ENCODE measurements around the gene VWC2L. TPM values are rescaled to one million over a fixed set of nuclear protein-coding genes. Genes with fewer than 3 reads are reported as not detected.

VWC2L gene
- total RNA-seq (10 to 100 TPM in 1 of 2 donors, 1 to 10 TPM in 1; 3.0 to 17.1 TPM), polyA plus RNA-seq (ENCODE audit: insufficient read length in 2 of 2) (1 to 10 TPM; 5.6 to 7.7 TPM)
- long read RNA-seq, donor 1, full-length matches to known transcripts, result 4 of 4 reads
- long read RNA-seq, donor 1, partial matches to known transcripts, result 0 of 4 reads
- long read RNA-seq, donor 1, other reads (novel, unspliced or antisense), result 0 of 4 reads
- long read RNA-seq, donor 2, result 0 reads
- long read RNA-seq, donor 3, full-length matches to known transcripts, result 1 of 1 reads
- long read RNA-seq, donor 3, partial matches to known transcripts, result 0 of 1 reads
- long read RNA-seq, donor 3, other reads (novel, unspliced or antisense), result 0 of 1 reads
- long read RNA-seq, donor 4, result 0 reads

- 11% methylated on average over 16 of the region's 19 CpGs for WGBS (ENCODE audit: insufficient coverage)
- Histone ChIP-seq H3K4me1 (ENCODE audit: control insufficient read depth, insufficient read depth, low read length) (no peaks in the 10 kb centered on the region), H3K36me3 (ENCODE audit: control insufficient read depth, insufficient read depth, low read length) (no peaks in the 10 kb centered on the region), H3K27ac (ENCODE audit: low read depth, low read length) (peak within 1 kb of the TSS; percentile 33), H3K9me3 (ENCODE audit: control insufficient read depth, insufficient read depth, low read length) (no peaks in the 10 kb centered on the region), H3K4me3 (ENCODE audit: low read depth, low read length) (peak within 1 kb of the TSS; percentile 30), H3K27me3 (ENCODE audit: control insufficient read depth, insufficient read depth, low read length) (no peaks in the 10 kb centered on the region)
- DNase-seq (ENCODE audit: low read depth in 4 of 6, low spot score in 6 of 6), result peak; percentile 61 to 94 (median 78)
Observed at GRCh38 chr2:214410918-214411554, at the start of gene VWC2L. Gene VWC2L (plus strand): TSS chr2:214411054. CDS start chr2:214414194, 3,140 bp downstream.

- H3K4me1 ChIP-seq (ENCODE audit: control insufficient read depth, insufficient read depth, low read length), result no peaks in the 10 kb centered on the region
- H3K4me3 ChIP-seq (ENCODE audit: low read depth, low read length), result no peak overlapping the region
- WGBS (ENCODE audit: insufficient coverage), result no CpG with 5 or more reads among the region's 4 CpGs
- H3K36me3 ChIP-seq (ENCODE audit: control insufficient read depth, insufficient read depth, low read length), result no peaks in the 10 kb centered on the region
- DNase-seq (ENCODE audit: low read depth in 4 of 6, low spot score in 6 of 6), result no peak
- no peaks in the 10 kb centered on the region for H3K9me3 ChIP-seq (ENCODE audit: control insufficient read depth, insufficient read depth, low read length)
- H3K27ac ChIP-seq (ENCODE audit: low read depth, low read length), result no peak overlapping the region
- no peaks in the 10 kb centered on the region for H3K27me3 ChIP-seq (ENCODE audit: control insufficient read depth, insufficient read depth, low read length)
Observed at GRCh38 chr2:214361116-214361515, 49.7 kb upstream of the VWC2L start.

GRCh38 chr2:214365549-214365948 lies 45.3 kb upstream of the VWC2L start:
- no peaks in the 10 kb centered on the region for H3K27me3 ChIP-seq (ENCODE audit: control insufficient read depth, insufficient read depth, low read length)
- H3K4me1 ChIP-seq (ENCODE audit: control insufficient read depth, insufficient read depth, low read length), result no peaks in the 10 kb centered on the region
- DNase-seq (ENCODE audit: low read depth in 4 of 6, low spot score in 6 of 6), result no peak
- H3K4me3 ChIP-seq (ENCODE audit: low read depth, low read length), result no peak overlapping the region
- no peaks in the 10 kb centered on the region for H3K9me3 ChIP-seq (ENCODE audit: control insufficient read depth, insufficient read depth, low read length)
- H3K27ac ChIP-seq (ENCODE audit: low read depth, low read length), result no peak overlapping the region
- no CpG with 5 or more reads among the region's 1 CpG for WGBS (ENCODE audit: insufficient coverage)
- H3K36me3 ChIP-seq (ENCODE audit: control insufficient read depth, insufficient read depth, low read length), result no peaks in the 10 kb centered on the region

- Histone ChIP-seq H3K4me3 (ENCODE audit: low read depth, low read length) (no peak overlapping the region), H3K27me3 (ENCODE audit: control insufficient read depth, insufficient read depth, low read length) (no peaks in the 10 kb centered on the region), H3K9me3 (ENCODE audit: control insufficient read depth, insufficient read depth, low read length) (no peaks in the 10 kb centered on the region), H3K27ac (ENCODE audit: low read depth, low read length) (no peak overlapping the region), H3K4me1 (ENCODE audit: control insufficient read depth, insufficient read depth, low read length) (no peaks in the 10 kb centered on the region), H3K36me3 (ENCODE audit: control insufficient read depth, insufficient read depth, low read length) (no peaks in the 10 kb centered on the region)
- no peak for DNase-seq (ENCODE audit: low read depth in 4 of 6, low spot score in 6 of 6)
- no CpG with 5 or more reads among the region's 3 CpGs for WGBS (ENCODE audit: insufficient coverage)
Observed at GRCh38 chr2:214367171-214367570, 43.7 kb upstream of the VWC2L start.

- Histone ChIP-seq H3K27me3 (ENCODE audit: control insufficient read depth, insufficient read depth, low read length) (no peaks in the 10 kb centered on the region), H3K4me3 (ENCODE audit: low read depth, low read length) (no peak overlapping the region), H3K27ac (ENCODE audit: low read depth, low read length) (no peak overlapping the region), H3K4me1 (ENCODE audit: control insufficient read depth, insufficient read depth, low read length) (no peaks in the 10 kb centered on the region), H3K36me3 (ENCODE audit: control insufficient read depth, insufficient read depth, low read length) (no peaks in the 10 kb centered on the region), H3K9me3 (ENCODE audit: control insufficient read depth, insufficient read depth, low read length) (no peaks in the 10 kb centered on the region)
- 100% methylated on average over 1 of the region's 7 CpGs for WGBS (ENCODE audit: insufficient coverage)
- DNase-seq (ENCODE audit: low read depth in 4 of 6, low spot score in 6 of 6), result no peak
Observed at GRCh38 chr2:214376618-214377285, 34.1 kb upstream of the VWC2L start.

GRCh38 chr2:214377286-214377624 lies 33.6 kb upstream of the VWC2L start:
- 100% methylated on average over 1 of the region's 5 CpGs for WGBS (ENCODE audit: insufficient coverage)
- Histone ChIP-seq H3K9me3 (ENCODE audit: control insufficient read depth, insufficient read depth, low read length) (no peaks in the 10 kb centered on the region), H3K27ac (ENCODE audit: low read depth, low read length) (no peak overlapping the region), H3K4me3 (ENCODE audit: low read depth, low read length) (no peak overlapping the region), H3K4me1 (ENCODE audit: control insufficient read depth, insufficient read depth, low read length) (no peaks in the 10 kb centered on the region), H3K27me3 (ENCODE audit: control insufficient read depth, insufficient read depth, low read length) (no peaks in the 10 kb centered on the region), H3K36me3 (ENCODE audit: control insufficient read depth, insufficient read depth, low read length) (no peaks in the 10 kb centered on the region)
- no peak for DNase-seq (ENCODE audit: low read depth in 4 of 6, low spot score in 6 of 6)

GRCh38 chr2:214378455-214379103 lies 32.3 kb upstream of the VWC2L start:
- H3K27ac ChIP-seq (ENCODE audit: low read depth, low read length), result no peak overlapping the region
- no peak overlapping the region for H3K4me3 ChIP-seq (ENCODE audit: low read depth, low read length)
- no peaks in the 10 kb centered on the region for H3K9me3 ChIP-seq (ENCODE audit: control insufficient read depth, insufficient read depth, low read length)
- peak in 3 of 6 donors; percentile 15 to 55 (median 35) for DNase-seq (ENCODE audit: low read depth in 4 of 6, low spot score in 6 of 6)
- WGBS (ENCODE audit: insufficient coverage), result 54% methylated on average over 3 of the region's 3 CpGs
- H3K27me3 ChIP-seq (ENCODE audit: control insufficient read depth, insufficient read depth, low read length), result no peaks in the 10 kb centered on the region
- no peaks in the 10 kb centered on the region for H3K4me1 ChIP-seq (ENCODE audit: control insufficient read depth, insufficient read depth, low read length)
- no peaks in the 10 kb centered on the region for H3K36me3 ChIP-seq (ENCODE audit: control insufficient read depth, insufficient read depth, low read length)

- no CpG with 5 or more reads among the region's 1 CpG for WGBS (ENCODE audit: insufficient coverage)
- H3K4me1 ChIP-seq (ENCODE audit: control insufficient read depth, insufficient read depth, low read length), result no peaks in the 10 kb centered on the region
- DNase-seq (ENCODE audit: low read depth in 4 of 6, low spot score in 6 of 6), result peak in 1 of 6 donors; percentile 12
- no peaks in the 10 kb centered on the region for H3K36me3 ChIP-seq (ENCODE audit: control insufficient read depth, insufficient read depth, low read length)
- no peak overlapping the region for H3K27ac ChIP-seq (ENCODE audit: low read depth, low read length)
- H3K4me3 ChIP-seq (ENCODE audit: low read depth, low read length), result no peak overlapping the region
- no peaks in the 10 kb centered on the region for H3K27me3 ChIP-seq (ENCODE audit: control insufficient read depth, insufficient read depth, low read length)
- H3K9me3 ChIP-seq (ENCODE audit: control insufficient read depth, insufficient read depth, low read length), result no peaks in the 10 kb centered on the region
Observed at GRCh38 chr2:214379227-214379626, 31.6 kb upstream of the VWC2L start.

GRCh38 chr2:214380681-214381080 lies 30.2 kb upstream of the VWC2L start:
- Histone ChIP-seq H3K27ac (ENCODE audit: low read depth, low read length) (no peak overlapping the region), H3K36me3 (ENCODE audit: control insufficient read depth, insufficient read depth, low read length) (no peaks in the 10 kb centered on the region), H3K27me3 (ENCODE audit: control insufficient read depth, insufficient read depth, low read length) (no peaks in the 10 kb centered on the region), H3K9me3 (ENCODE audit: control insufficient read depth, insufficient read depth, low read length) (no peaks in the 10 kb centered on the region), H3K4me3 (ENCODE audit: low read depth, low read length) (no peak overlapping the region), H3K4me1 (ENCODE audit: control insufficient read depth, insufficient read depth, low read length) (no peaks in the 10 kb centered on the region)
- DNase-seq (ENCODE audit: low read depth in 4 of 6, low spot score in 6 of 6), result peak in 5 of 6 donors; percentile 1 to 91 (median 10)
- 77% methylated on average over 4 of the region's 5 CpGs for WGBS (ENCODE audit: insufficient coverage)

Measured in spinal cord (tissue), 10 donors.